Measurements from ENCODE around the gene INSRR. TPM values are rescaled to one million over a fixed set of nuclear protein-coding genes. Genes with fewer than 3 reads are reported as not detected.

The INSRR gene
- total and polyA plus RNA-seq, 4 donors: 0.01 TPM; not detected in 3

DNA sequence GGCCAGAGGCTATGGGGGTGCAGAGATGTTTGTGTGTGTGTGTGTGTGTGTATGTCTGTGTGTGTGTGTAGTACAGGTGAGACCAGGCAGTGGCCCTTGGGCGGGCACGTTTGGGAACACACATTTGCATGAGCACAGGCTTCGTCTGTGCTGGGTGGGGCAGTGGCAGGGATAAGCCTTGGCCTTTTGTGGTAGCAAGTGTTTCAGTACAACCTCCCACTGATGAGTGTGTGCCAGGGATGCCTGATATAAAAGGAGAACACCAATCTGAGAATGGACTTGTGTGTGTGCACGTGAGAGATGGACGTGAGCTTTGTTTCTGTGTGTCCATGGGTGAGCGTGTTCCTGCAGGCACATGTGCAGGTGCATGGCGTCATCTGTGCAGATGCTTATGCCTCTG, 4.7 kb upstream of the INSRR start:
- peaks cover 4 to 19% (median 13%) of the 10 kb centered on the region in 4 donors for H3K4me1 ChIP-seq (ENCODE audit: control insufficient read depth in 4 of 4, insufficient read depth in 4 of 4, low read length in 3 of 4)
- no peak overlapping the region for H3K4me3 ChIP-seq (ENCODE audit: low read depth in 1 of 3, low read length in 3 of 3)
- WGBS: 75% methylated on average over 7 of the region's 7 CpGs
- no peak for DNase-seq (ENCODE audit: low spot score)
- H3K36me3 ChIP-seq (ENCODE audit: control insufficient read depth in 4 of 4, insufficient read depth in 3 of 4, low read depth in 1 of 4, low read length in 3 of 4): no peaks in the 10 kb centered on the region
- TF ChIP-seq RXRA (IDR thresholded peaks at IDR 0.05) (no peak), RAD21 (IDR thresholded peaks at IDR 0.05) (no peak), YY1 (IDR thresholded peaks at IDR 0.05) (no peak), FOXA2 (IDR thresholded peaks at IDR 0.05) (no peak), HNF4G (IDR thresholded peaks at IDR 0.05) (no peak), JUND (IDR thresholded peaks at IDR 0.05) (no peak), SP1 (IDR thresholded peaks at IDR 0.05) (no peak), HNF4A (conservative IDR thresholded peaks at IDR 0.05) (no peak)
- TF ChIP-seq, protein P1, sequence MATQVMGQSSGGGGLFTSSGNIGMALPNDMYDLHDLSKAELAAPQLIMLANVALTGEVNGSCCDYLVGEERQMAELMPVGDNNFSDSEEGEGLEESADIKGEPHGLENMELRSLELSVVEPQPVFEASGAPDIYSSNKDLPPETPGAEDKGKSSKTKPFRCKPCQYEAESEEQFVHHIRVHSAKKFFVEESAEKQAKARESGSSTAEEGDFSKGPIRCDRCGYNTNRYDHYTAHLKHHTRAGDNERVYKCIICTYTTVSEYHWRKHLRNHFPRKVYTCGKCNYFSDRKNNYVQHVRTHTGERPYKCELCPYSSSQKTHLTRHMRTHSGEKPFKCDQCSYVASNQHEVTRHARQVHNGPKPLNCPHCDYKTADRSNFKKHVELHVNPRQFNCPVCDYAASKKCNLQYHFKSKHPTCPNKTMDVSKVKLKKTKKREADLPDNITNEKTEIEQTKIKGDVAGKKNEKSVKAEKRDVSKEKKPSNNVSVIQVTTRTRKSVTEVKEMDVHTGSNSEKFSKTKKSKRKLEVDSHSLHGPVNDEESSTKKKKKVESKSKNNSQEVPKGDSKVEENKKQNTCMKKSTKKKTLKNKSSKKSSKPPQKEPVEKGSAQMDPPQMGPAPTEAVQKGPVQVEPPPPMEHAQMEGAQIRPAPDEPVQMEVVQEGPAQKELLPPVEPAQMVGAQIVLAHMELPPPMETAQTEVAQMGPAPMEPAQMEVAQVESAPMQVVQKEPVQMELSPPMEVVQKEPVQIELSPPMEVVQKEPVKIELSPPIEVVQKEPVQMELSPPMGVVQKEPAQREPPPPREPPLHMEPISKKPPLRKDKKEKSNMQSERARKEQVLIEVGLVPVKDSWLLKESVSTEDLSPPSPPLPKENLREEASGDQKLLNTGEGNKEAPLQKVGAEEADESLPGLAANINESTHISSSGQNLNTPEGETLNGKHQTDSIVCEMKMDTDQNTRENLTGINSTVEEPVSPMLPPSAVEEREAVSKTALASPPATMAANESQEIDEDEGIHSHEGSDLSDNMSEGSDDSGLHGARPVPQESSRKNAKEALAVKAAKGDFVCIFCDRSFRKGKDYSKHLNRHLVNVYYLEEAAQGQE (IDR thresholded peaks at IDR 0.05): no peak
- TF ChIP-seq, protein P2, sequence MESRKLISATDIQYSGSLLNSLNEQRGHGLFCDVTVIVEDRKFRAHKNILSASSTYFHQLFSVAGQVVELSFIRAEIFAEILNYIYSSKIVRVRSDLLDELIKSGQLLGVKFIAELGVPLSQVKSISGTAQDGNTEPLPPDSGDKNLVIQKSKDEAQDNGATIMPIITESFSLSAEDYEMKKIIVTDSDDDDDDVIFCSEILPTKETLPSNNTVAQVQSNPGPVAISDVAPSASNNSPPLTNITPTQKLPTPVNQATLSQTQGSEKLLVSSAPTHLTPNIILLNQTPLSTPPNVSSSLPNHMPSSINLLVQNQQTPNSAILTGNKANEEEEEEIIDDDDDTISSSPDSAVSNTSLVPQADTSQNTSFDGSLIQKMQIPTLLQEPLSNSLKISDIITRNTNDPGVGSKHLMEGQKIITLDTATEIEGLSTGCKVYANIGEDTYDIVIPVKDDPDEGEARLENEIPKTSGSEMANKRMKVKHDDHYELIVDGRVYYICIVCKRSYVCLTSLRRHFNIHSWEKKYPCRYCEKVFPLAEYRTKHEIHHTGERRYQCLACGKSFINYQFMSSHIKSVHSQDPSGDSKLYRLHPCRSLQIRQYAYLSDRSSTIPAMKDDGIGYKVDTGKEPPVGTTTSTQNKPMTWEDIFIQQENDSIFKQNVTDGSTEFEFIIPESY (IDR thresholded peaks at IDR 0.05): no peak
- TF ChIP-seq, protein P3, sequence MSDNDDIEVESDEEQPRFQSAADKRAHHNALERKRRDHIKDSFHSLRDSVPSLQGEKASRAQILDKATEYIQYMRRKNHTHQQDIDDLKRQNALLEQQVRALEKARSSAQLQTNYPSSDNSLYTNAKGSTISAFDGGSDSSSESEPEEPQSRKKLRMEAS (IDR thresholded peaks at IDR 0.05): no peak
- H3K9me3 ChIP-seq (ENCODE audit: control insufficient read depth in 4 of 4, low read length in 3 of 4): no peaks in the 10 kb centered on the region
- H3K27me3 ChIP-seq (ENCODE audit: control insufficient read depth in 4 of 4, insufficient read depth in 4 of 4, low read length in 3 of 4): peaks cover 2 to 19% (median 8%) of the 10 kb centered on the region in 4 donors
- H3K9ac ChIP-seq (ENCODE audit: low read depth in 1 of 2, low read length in 2 of 2): no peak overlapping the region
- H3K27ac ChIP-seq (ENCODE audit: low read depth in 1 of 2, low read length in 2 of 2): no peak overlapping the region

DNA sequence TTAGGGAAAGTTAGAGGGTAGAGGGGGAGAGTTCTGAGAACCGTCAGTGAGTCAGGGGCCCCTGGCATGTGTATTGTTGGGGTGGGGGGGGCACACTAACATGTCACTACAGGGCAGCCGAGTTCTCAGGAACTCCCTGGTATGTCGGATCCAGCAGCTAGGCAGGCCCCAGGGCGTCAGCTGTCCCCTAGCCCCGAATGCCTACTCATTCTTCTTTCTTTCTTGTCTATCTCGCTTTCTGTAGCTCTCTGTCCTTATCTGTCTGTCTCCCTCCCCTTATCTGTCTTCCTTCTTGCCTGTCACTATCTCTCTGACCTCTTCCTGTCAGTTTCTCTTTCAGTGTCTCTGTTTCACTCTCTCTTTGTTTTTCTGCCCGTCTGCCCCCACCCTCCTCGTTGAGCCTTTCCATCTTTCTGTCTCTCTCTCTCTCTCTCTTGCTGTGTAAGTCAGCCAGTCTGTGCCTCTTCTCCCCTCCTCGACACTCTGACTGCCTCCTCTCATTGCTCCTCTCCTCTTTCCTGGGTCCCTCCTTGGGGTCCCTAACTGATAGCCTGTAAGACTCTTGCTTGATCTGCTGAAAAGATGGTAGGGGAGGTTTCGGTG, 4.2 kb upstream of the INSRR start:
- H3K4me1 ChIP-seq (ENCODE audit: control insufficient read depth in 4 of 4, insufficient read depth in 4 of 4, low read length in 3 of 4): peaks cover 4 to 19% (median 14%) of the 10 kb centered on the region in 4 donors
- no peaks in the 10 kb centered on the region for H3K9me3 ChIP-seq (ENCODE audit: control insufficient read depth in 4 of 4, low read length in 3 of 4)
- H3K9ac ChIP-seq (ENCODE audit: low read depth in 1 of 2, low read length in 2 of 2): no peak overlapping the region
- TF ChIP-seq, protein P4, sequence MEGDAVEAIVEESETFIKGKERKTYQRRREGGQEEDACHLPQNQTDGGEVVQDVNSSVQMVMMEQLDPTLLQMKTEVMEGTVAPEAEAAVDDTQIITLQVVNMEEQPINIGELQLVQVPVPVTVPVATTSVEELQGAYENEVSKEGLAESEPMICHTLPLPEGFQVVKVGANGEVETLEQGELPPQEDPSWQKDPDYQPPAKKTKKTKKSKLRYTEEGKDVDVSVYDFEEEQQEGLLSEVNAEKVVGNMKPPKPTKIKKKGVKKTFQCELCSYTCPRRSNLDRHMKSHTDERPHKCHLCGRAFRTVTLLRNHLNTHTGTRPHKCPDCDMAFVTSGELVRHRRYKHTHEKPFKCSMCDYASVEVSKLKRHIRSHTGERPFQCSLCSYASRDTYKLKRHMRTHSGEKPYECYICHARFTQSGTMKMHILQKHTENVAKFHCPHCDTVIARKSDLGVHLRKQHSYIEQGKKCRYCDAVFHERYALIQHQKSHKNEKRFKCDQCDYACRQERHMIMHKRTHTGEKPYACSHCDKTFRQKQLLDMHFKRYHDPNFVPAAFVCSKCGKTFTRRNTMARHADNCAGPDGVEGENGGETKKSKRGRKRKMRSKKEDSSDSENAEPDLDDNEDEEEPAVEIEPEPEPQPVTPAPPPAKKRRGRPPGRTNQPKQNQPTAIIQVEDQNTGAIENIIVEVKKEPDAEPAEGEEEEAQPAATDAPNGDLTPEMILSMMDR (IDR thresholded peaks at IDR 0.05; ENCODE audit: low read depth, low read length, missing input control): no peak
- TF ChIP-seq RXRA (IDR thresholded peaks at IDR 0.05): no peak
- TF ChIP-seq, protein P3 (IDR thresholded peaks at IDR 0.05): no peak
- peaks cover 2 to 19% (median 8%) of the 10 kb centered on the region in 4 donors for H3K27me3 ChIP-seq (ENCODE audit: control insufficient read depth in 4 of 4, insufficient read depth in 4 of 4, low read length in 3 of 4)
- WGBS: 73% methylated on average over 10 of the region's 10 CpGs
- H3K4me3 ChIP-seq (ENCODE audit: low read depth in 1 of 3, low read length in 3 of 3): no peak overlapping the region
- no peaks in the 10 kb centered on the region for H3K36me3 ChIP-seq (ENCODE audit: control insufficient read depth in 4 of 4, insufficient read depth in 3 of 4, low read depth in 1 of 4, low read length in 3 of 4)
- DNase-seq (ENCODE audit: low spot score): no peak
- no peak overlapping the region for H3K27ac ChIP-seq (ENCODE audit: low read depth in 1 of 2, low read length in 2 of 2)
